ENCODE data around the gene PPP1R9B.

PPP1R9B gene

DNA sequence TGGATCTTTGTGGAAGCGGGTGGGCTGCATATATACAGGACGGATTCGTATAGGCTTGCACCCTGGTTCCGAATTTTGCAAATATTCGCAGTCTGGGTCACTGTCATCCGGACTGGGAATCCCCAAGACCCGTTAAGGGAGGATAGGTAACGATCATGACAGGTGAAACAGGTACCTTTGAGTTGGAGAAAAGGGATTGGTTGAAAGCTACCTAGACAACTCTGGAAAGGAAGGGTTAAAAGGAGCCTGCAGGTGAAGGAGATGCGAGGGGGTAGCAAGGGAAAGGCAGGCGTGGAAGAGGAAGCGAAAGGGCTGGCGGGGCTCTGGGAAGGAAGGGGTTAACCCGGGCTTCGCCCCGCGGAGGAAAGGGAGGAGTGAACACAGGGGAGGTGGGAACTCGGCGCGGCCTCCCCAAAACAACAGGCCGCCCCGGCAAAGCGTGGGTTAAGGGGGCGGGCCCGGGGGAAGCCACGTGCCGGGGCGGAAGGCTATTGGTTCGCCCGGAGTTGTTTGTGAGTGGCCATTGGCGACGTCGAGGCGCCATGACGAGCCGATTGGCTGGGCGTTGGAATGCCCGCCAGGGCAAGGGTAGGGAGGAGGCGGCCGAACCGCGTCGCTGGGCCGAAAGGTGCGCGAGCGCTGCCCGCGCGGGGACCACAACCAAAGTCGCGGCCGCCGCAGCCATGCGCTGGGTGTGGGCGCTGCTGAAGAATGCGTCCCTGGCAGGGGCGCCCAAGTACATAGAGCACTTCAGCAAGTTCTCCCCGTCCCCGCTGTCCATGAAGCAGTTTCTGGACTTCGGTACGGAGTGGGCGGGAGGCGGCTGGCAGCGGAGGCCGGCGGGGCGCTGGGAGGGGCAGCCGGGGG lies 55.5 kb downstream of the PPP1R9B start, which contains the start of gene PDK2:
Gene PDK2, plus strand, starts transcription at position 599 of the 867 bp plus-strand sequence. Its CDS starts 85 bp downstream, at position 684.
- WGBS, 2 donors (ENCODE audit: extremely low coverage in 2 of 2, insufficient read length in 2 of 2, insufficient replicate concordance in 1 of 2), result no CpG with 5 or more reads among the region's 68 CpGs
- no peak within 1 kb of the TSS for H3K27ac ChIP-seq (replicated peaks; ENCODE audit: low read length)

DNA sequence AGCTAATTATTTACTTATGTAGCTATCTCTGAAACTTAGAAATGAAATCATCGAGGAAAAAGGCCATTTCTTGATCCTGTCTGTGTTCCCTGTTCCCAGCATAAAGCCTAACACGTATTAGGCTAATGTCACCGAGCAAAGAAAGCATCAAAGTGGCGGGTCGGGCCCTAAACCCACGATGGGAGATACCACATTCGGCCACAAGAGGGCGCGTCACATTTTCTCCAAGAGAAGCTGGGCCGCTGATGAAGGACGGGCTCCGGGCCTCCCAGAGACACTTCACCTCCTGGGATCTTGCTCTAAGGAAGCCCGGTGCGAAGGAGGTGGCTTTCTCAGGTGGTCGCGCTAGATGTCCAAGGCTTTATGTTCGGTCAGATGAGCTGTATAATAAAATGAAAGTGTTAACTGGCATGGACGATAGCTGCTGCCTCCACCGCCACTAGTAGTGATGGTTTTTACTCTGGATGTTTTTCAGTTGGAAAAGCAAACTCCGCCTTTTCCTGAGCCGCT lies 56.2 kb downstream of the PPP1R9B start:
- Histone ChIP-seq H3K36me3 (replicated peaks in 1 of 2; ENCODE audit: control insufficient read depth in 2 of 2, insufficient read depth in 2 of 2, low read length in 2 of 2) (peaks cover 0 to 5% of the 10 kb centered on the region in 2 donors), H3K23ac (ENCODE audit: low read depth, low read length, poor library complexity) (no peak overlapping the region), H3K4ac (ENCODE audit: low read length) (no peak overlapping the region), H2BK120ac (ENCODE audit: low read depth, low read length) (no peak overlapping the region), H3K18ac (ENCODE audit: low read length) (no peak overlapping the region), H3K4me3 (ENCODE audit: low read length in 2 of 2) (peak overlapping the region; percentile 61 to 81), H3K4me1 (ENCODE audit: control insufficient read depth in 2 of 2, insufficient read depth in 1 of 2, low read depth in 1 of 2, low read length in 2 of 2) (peaks cover 8 to 10% of the 10 kb centered on the region in 2 donors), H3K9me3 (replicated peaks in 1 of 2; ENCODE audit: control insufficient read depth in 2 of 2, insufficient read depth in 1 of 2, low read depth in 1 of 2, low read length in 2 of 2) (no peaks in the 10 kb centered on the region), H2BK12ac (ENCODE audit: low read length) (no peak overlapping the region), H2BK15ac (ENCODE audit: low read length) (no peak overlapping the region), H3K4me2 (ENCODE audit: insufficient read depth, low read length, poor library complexity, severe bottlenecking) (peak overlapping the region; percentile 79), H3K27me3 (ENCODE audit: control insufficient read depth in 3 of 3, insufficient read depth in 3 of 3, low read depth in 1 of 3, low read length in 3 of 3) (peaks cover 0 to 7% (median 0%) of the 10 kb centered on the region in 3 experiments), H3K9ac (ENCODE audit: low read depth, low read length, poor library complexity) (no peak overlapping the region), H2AFZ (ENCODE audit: low read length) (peak overlapping the region; percentile 96), H2AK5ac (ENCODE audit: low read depth, low read length) (no peak overlapping the region), H3K27ac (replicated peaks; ENCODE audit: low read length) (no peak overlapping the region), H4K91ac (ENCODE audit: low read depth, low read length, poor library complexity) (no peak overlapping the region), H2BK5ac (ENCODE audit: low read length) (no peak overlapping the region), H3K79me1 (ENCODE audit: low read depth, low read length) (peaks cover 6% of the 10 kb centered on the region), H3K14ac (ENCODE audit: low read length) (no peak overlapping the region), H4K8ac (ENCODE audit: low read depth, low read length) (no peak overlapping the region)
- DNase-seq (ENCODE audit: low spot score), result peak; percentile 94
- no CpG with 5 or more reads among the region's 21 CpGs for WGBS, 2 donors (ENCODE audit: extremely low coverage in 2 of 2, insufficient read length in 2 of 2, insufficient replicate concordance in 1 of 2)

More for the DNA sequence above, 55.5 kb downstream of the PPP1R9B start, which contains the start of gene PDK2:
- H3K4me1 ChIP-seq (ENCODE audit: control insufficient read depth in 2 of 2, insufficient read depth in 1 of 2, low read depth in 1 of 2, low read length in 2 of 2), result peaks cover 8 to 10% of the 10 kb centered on the region in 2 donors
- peaks cover 0 to 7% (median 0%) of the 10 kb centered on the region in 3 experiments for H3K27me3 ChIP-seq (ENCODE audit: control insufficient read depth in 3 of 3, insufficient read depth in 3 of 3, low read depth in 1 of 3, low read length in 3 of 3)
- peak within 1 kb of the TSS; percentile 91 for H2AK5ac ChIP-seq (ENCODE audit: low read depth, low read length)
- peak within 1 kb of the TSS; percentile 96 for H2AFZ ChIP-seq (ENCODE audit: low read length)
- peak within 1 kb of the TSS; percentile 0 for H2BK5ac ChIP-seq (ENCODE audit: low read length)
- peak within 1 kb of the TSS; percentile 10 for H3K14ac ChIP-seq (ENCODE audit: low read length)
- H3K36me3 ChIP-seq (replicated peaks in 1 of 2; ENCODE audit: control insufficient read depth in 2 of 2, insufficient read depth in 2 of 2, low read length in 2 of 2), result peaks cover 0 to 5% of the 10 kb centered on the region in 2 donors
- peak within 1 kb of the TSS; percentile 87 for H2BK15ac ChIP-seq (ENCODE audit: low read length)
- peak within 1 kb of the TSS; percentile 81 to 86 for H3K4me3 ChIP-seq (ENCODE audit: low read length in 2 of 2)
- peak within 1 kb of the TSS; percentile 29 for H3K4ac ChIP-seq (ENCODE audit: low read length)
- peak; percentile 95 for DNase-seq (ENCODE audit: low spot score)
- peak within 1 kb of the TSS; percentile 62 for H2BK120ac ChIP-seq (ENCODE audit: low read depth, low read length)
- peak within 1 kb of the TSS; percentile 98 for H3K9ac ChIP-seq (ENCODE audit: low read depth, low read length, poor library complexity)
- peak within 1 kb of the TSS; percentile 56 for H3K23ac ChIP-seq (ENCODE audit: low read depth, low read length, poor library complexity)
- no peak within 1 kb of the TSS for H2BK12ac ChIP-seq (ENCODE audit: low read length)
- H4K91ac ChIP-seq (ENCODE audit: low read depth, low read length, poor library complexity), result no peak within 1 kb of the TSS
- peak within 1 kb of the TSS; percentile 79 for H3K4me2 ChIP-seq (ENCODE audit: insufficient read depth, low read length, poor library complexity, severe bottlenecking)
- H3K79me1 ChIP-seq (ENCODE audit: low read depth, low read length), result peaks cover 6% of the 10 kb centered on the region
- H3K18ac ChIP-seq (ENCODE audit: low read length), result peak within 1 kb of the TSS; percentile 96
- no peak within 1 kb of the TSS for H4K8ac ChIP-seq (ENCODE audit: low read depth, low read length)
- no peaks in the 10 kb centered on the region for H3K9me3 ChIP-seq (replicated peaks in 1 of 2; ENCODE audit: control insufficient read depth in 2 of 2, insufficient read depth in 1 of 2, low read depth in 1 of 2, low read length in 2 of 2)

DNA sequence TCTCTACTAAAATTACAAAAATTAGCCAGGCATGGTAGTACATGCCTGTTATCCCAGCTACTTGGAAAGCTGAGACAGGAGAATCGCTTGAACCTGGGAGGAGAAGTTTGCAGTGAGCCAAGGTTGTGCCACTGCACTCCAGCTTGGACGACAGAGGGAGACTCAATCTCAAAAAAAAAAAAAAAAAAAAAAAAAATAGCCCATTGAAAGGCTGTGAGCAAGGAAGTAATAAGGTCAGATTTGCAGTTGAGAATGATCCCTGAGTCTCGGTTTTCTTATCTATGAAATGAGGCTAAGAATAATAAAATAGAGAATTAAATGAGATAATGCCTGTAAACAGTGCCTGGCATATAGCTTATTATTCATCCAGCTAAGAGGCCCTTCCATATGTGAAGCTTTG lies 56.7 kb downstream of the PPP1R9B start:
- no peak overlapping the region for H3K27ac ChIP-seq (replicated peaks; ENCODE audit: low read length)
- H3K4me2 ChIP-seq (ENCODE audit: insufficient read depth, low read length, poor library complexity, severe bottlenecking), result no peak overlapping the region
- H3K79me1 ChIP-seq (ENCODE audit: low read depth, low read length), result peaks cover 6% of the 10 kb centered on the region
- no peak overlapping the region for H3K18ac ChIP-seq (ENCODE audit: low read length)
- WGBS, 2 donors (ENCODE audit: extremely low coverage in 2 of 2, insufficient read length in 2 of 2, insufficient replicate concordance in 1 of 2), result no CpG with 5 or more reads among the region's 3 CpGs
- no peaks in the 10 kb centered on the region for H3K9me3 ChIP-seq (replicated peaks in 1 of 2; ENCODE audit: control insufficient read depth in 2 of 2, insufficient read depth in 1 of 2, low read depth in 1 of 2, low read length in 2 of 2)
- no peak overlapping the region for H2AK5ac ChIP-seq (ENCODE audit: low read depth, low read length)
- H3K14ac ChIP-seq (ENCODE audit: low read length), result no peak overlapping the region
- peak overlapping the region; percentile 96 for H2AFZ ChIP-seq (ENCODE audit: low read length)
- no peak overlapping the region for H3K9ac ChIP-seq (ENCODE audit: low read depth, low read length, poor library complexity)
- no peak overlapping the region for H4K91ac ChIP-seq (ENCODE audit: low read depth, low read length, poor library complexity)
- H2BK12ac ChIP-seq (ENCODE audit: low read length), result no peak overlapping the region
- DNase-seq (ENCODE audit: low spot score), result no peak
- no peak overlapping the region for H3K4ac ChIP-seq (ENCODE audit: low read length)
- no peak overlapping the region for H2BK15ac ChIP-seq (ENCODE audit: low read length)
- no peak overlapping the region for H3K23ac ChIP-seq (ENCODE audit: low read depth, low read length, poor library complexity)
- peaks cover 0 to 5% of the 10 kb centered on the region in 2 donors for H3K36me3 ChIP-seq (replicated peaks in 1 of 2; ENCODE audit: control insufficient read depth in 2 of 2, insufficient read depth in 2 of 2, low read length in 2 of 2)
- peaks cover 0 to 7% (median 0%) of the 10 kb centered on the region in 3 experiments for H3K27me3 ChIP-seq (ENCODE audit: control insufficient read depth in 3 of 3, insufficient read depth in 3 of 3, low read depth in 1 of 3, low read length in 3 of 3)
- no peak overlapping the region for H2BK120ac ChIP-seq (ENCODE audit: low read depth, low read length)
- H2BK5ac ChIP-seq (ENCODE audit: low read length), result no peak overlapping the region
- H4K8ac ChIP-seq (ENCODE audit: low read depth, low read length), result no peak overlapping the region
- H3K4me3 ChIP-seq (ENCODE audit: low read length in 2 of 2), result no peak overlapping the region
- peaks cover 8 to 10% of the 10 kb centered on the region in 2 donors for H3K4me1 ChIP-seq (ENCODE audit: control insufficient read depth in 2 of 2, insufficient read depth in 1 of 2, low read depth in 1 of 2, low read length in 2 of 2)

- H3K9me3 ChIP-seq (replicated peaks in 1 of 2; ENCODE audit: control insufficient read depth in 2 of 2, insufficient read depth in 1 of 2, low read depth in 1 of 2, low read length in 2 of 2), result no peaks in the 10 kb centered on the region
- H3K4me1 ChIP-seq (ENCODE audit: control insufficient read depth in 2 of 2, insufficient read depth in 1 of 2, low read depth in 1 of 2, low read length in 2 of 2), result peaks cover 8 to 10% of the 10 kb centered on the region in 2 donors
- peaks cover 0 to 5% of the 10 kb centered on the region in 2 donors for H3K36me3 ChIP-seq (replicated peaks in 1 of 2; ENCODE audit: control insufficient read depth in 2 of 2, insufficient read depth in 2 of 2, low read length in 2 of 2)
- no peak overlapping the region for H3K4me2 ChIP-seq (ENCODE audit: insufficient read depth, low read length, poor library complexity, severe bottlenecking)
- no peak overlapping the region for H3K9ac ChIP-seq (ENCODE audit: low read depth, low read length, poor library complexity)
- H3K18ac ChIP-seq (ENCODE audit: low read length), result no peak overlapping the region
- H3K27me3 ChIP-seq (ENCODE audit: control insufficient read depth in 3 of 3, insufficient read depth in 3 of 3, low read depth in 1 of 3, low read length in 3 of 3), result peaks cover 0 to 7% (median 0%) of the 10 kb centered on the region in 3 experiments
- peaks cover 6% of the 10 kb centered on the region for H3K79me1 ChIP-seq (ENCODE audit: low read depth, low read length)
- no peak overlapping the region for H3K27ac ChIP-seq (replicated peaks; ENCODE audit: low read length)
- H2AFZ ChIP-seq (ENCODE audit: low read length), result no peak overlapping the region
- H3K4me3 ChIP-seq (ENCODE audit: low read length in 2 of 2), result no peak overlapping the region
- no peak overlapping the region for H3K14ac ChIP-seq (ENCODE audit: low read length)
- no CpG with 5 or more reads among the region's 3 CpGs for WGBS, 2 donors (ENCODE audit: extremely low coverage in 2 of 2, insufficient read length in 2 of 2, insufficient replicate concordance in 1 of 2)
- no peak overlapping the region for H2BK5ac ChIP-seq (ENCODE audit: low read length)
- H2BK120ac ChIP-seq (ENCODE audit: low read depth, low read length), result no peak overlapping the region
- H4K91ac ChIP-seq (ENCODE audit: low read depth, low read length, poor library complexity), result no peak overlapping the region
- H3K23ac ChIP-seq (ENCODE audit: low read depth, low read length, poor library complexity), result no peak overlapping the region
- H2BK15ac ChIP-seq (ENCODE audit: low read length), result no peak overlapping the region
- H3K4ac ChIP-seq (ENCODE audit: low read length), result no peak overlapping the region
- H2BK12ac ChIP-seq (ENCODE audit: low read length), result no peak overlapping the region
- no peak for DNase-seq (ENCODE audit: low spot score)
- no peak overlapping the region for H2AK5ac ChIP-seq (ENCODE audit: low read depth, low read length)
- H4K8ac ChIP-seq (ENCODE audit: low read depth, low read length), result no peak overlapping the region
Measured at GRCh38 chr17:50093246-50093645, 57.2 kb downstream of the PPP1R9B start.

Measured in neuronal stem cell (in vitro differentiated cells).